Measurements from ENCODE around the gene WDR64. TPM values are rescaled to one million over a fixed set of nuclear protein-coding genes. Genes with fewer than 3 reads are reported as not detected.

The WDR64 gene
- total RNA-seq, 1 experiment from 2014 or later, result not detected

DNA sequence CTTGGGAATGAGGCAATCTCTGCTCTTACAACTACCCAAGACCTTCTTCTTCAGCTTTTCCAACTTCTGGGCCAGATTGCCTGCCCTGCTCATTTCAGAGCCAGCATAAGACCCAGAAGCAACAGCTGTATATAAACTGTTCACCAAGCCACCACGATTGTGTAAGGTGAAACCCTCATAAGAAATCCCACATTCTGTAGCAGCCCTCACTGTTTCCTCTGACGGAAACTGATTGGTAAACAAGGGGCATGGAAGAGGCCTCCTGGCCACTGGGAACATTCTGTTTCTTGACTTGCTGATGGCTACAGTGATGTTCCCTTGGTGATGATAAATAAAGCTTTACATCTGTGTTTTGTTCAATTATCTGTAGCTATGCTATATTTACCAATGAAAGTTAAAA, 156.2 kb downstream of the WDR64 start:
- ChIA-PET POLR2A (ENCODE audit: low non-redundant PET) (no interaction called here), CTCF (no interaction called here)
- no peaks in the 10 kb centered on the region for H3K36me3 ChIP-seq (ENCODE audit: insufficient read depth, low read length, poor library complexity, severe bottlenecking)
- H3K4me3 ChIP-seq (ENCODE audit: low read depth, low read length, poor library complexity, severe bottlenecking), result no peak overlapping the region
- no peaks in the 10 kb centered on the region for H3K27me3 ChIP-seq (replicated peaks; ENCODE audit: insufficient read depth, low read depth, low read length, poor library complexity)
- BruUV-seq (replicated peaks), result no TSS peak
- DNase-seq (ENCODE audit: low spot score), result no peak
- TF ChIP-seq, protein P1, sequence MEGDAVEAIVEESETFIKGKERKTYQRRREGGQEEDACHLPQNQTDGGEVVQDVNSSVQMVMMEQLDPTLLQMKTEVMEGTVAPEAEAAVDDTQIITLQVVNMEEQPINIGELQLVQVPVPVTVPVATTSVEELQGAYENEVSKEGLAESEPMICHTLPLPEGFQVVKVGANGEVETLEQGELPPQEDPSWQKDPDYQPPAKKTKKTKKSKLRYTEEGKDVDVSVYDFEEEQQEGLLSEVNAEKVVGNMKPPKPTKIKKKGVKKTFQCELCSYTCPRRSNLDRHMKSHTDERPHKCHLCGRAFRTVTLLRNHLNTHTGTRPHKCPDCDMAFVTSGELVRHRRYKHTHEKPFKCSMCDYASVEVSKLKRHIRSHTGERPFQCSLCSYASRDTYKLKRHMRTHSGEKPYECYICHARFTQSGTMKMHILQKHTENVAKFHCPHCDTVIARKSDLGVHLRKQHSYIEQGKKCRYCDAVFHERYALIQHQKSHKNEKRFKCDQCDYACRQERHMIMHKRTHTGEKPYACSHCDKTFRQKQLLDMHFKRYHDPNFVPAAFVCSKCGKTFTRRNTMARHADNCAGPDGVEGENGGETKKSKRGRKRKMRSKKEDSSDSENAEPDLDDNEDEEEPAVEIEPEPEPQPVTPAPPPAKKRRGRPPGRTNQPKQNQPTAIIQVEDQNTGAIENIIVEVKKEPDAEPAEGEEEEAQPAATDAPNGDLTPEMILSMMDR (conservative IDR thresholded peaks at IDR 0.05; ENCODE audit: low read depth, low read length), result no peak
- no peak for TF ChIP-seq EZH2 (IDR thresholded peaks at IDR 0.05; ENCODE audit: borderline replicate concordance, low read depth, low read length, poor library complexity, severe bottlenecking)
- H3K27ac ChIP-seq (ENCODE audit: low read depth, low read length, poor library complexity, severe bottlenecking), result no peak overlapping the region
- H3K4me1 ChIP-seq (ENCODE audit: insufficient read depth, low read length, poor library complexity, severe bottlenecking), result no peaks in the 10 kb centered on the region
- H3K9me3 ChIP-seq (ENCODE audit: low read depth, low read length, poor library complexity, severe bottlenecking), result no peaks in the 10 kb centered on the region
- intact Hi-C loops (cut with micrococcal nuclease; ENCODE audit: unreplicated experiment), result no loop called here

DNA sequence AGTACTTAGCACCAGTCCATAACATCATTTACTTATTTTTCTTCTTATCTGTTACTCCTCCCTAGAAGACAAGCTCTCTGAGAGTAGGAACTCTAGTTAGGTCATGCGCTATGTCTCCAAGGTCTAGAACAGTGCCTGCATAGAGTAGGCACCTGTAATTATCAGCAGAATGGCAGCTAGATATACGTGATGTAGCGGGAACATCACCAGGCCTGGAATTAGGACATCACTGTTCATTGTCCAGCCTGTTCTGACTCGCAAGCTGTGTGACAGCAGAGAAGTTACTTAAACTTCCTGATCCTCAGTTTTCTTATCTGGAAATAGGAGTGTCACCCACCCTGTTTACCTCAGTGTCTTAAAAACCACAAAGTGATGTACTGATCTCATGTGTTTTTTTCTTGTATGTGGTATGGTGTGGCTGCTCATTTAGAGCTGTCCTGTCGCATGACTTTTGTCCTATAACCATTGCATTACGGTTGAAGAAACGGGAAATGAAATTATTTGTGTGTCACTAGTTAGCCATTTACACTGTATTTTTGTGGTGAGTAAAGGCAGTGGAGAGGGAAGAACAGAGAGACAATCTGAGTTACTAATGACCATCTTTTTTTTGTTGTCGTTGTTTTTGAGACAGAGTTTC, 158.8 kb downstream of the WDR64 start:
- POLR2A ChIA-PET (ENCODE audit: low non-redundant PET), result no interaction called here
- Histone ChIP-seq H3K27me3 (replicated peaks; ENCODE audit: insufficient read depth, low read depth, low read length, poor library complexity) (no peaks in the 10 kb centered on the region), H3K4me1 (ENCODE audit: insufficient read depth, low read length, poor library complexity, severe bottlenecking) (no peaks in the 10 kb centered on the region), H3K9me3 (ENCODE audit: low read depth, low read length, poor library complexity, severe bottlenecking) (no peaks in the 10 kb centered on the region), H3K27ac (ENCODE audit: low read depth, low read length, poor library complexity, severe bottlenecking) (no peak overlapping the region), H3K36me3 (ENCODE audit: insufficient read depth, low read length, poor library complexity, severe bottlenecking) (no peaks in the 10 kb centered on the region), H3K4me3 (ENCODE audit: low read depth, low read length, poor library complexity, severe bottlenecking) (no peak overlapping the region)
- CTCF ChIA-PET, result no interaction called here
- TF ChIP-seq, protein P1 (conservative IDR thresholded peaks at IDR 0.05; ENCODE audit: low read depth, low read length), result no peak
- TF ChIP-seq EZH2 (IDR thresholded peaks at IDR 0.05; ENCODE audit: borderline replicate concordance, low read depth, low read length, poor library complexity, severe bottlenecking), result no peak
- DNase-seq (ENCODE audit: low spot score), result no peak
- intact Hi-C loops (cut with micrococcal nuclease; ENCODE audit: unreplicated experiment), result no loop called here
- BruUV-seq (replicated peaks), result no TSS peak

DNA sequence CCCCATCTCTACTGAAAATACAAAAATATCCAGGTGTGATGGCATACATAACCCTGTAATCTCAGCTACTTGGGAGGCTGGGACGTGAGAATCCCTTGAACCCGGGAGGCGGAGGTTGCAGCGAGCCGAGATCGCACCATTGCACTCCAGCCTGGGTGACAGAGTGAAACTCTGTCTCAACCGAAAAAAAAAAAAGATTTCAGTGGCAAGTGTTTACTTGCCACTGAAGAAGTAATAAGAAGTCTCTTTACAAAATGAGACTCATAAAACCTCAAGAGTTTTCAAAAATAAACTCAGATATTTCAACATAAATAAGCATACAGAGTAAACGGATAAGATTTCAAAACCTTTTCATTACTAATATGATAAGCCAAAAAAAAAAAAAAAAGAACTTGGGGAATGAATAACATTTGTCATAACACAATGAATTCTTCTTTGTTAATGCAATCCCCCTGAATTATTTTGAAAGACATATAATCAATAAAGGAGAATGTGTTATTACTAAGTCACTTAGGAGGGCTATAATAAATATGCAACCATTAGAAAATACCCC, 161.8 kb downstream of the WDR64 start:
- Histone ChIP-seq H3K27ac (ENCODE audit: low read depth, low read length, poor library complexity, severe bottlenecking) (no peak overlapping the region), H3K9me3 (ENCODE audit: low read depth, low read length, poor library complexity, severe bottlenecking) (no peaks in the 10 kb centered on the region), H3K4me3 (ENCODE audit: low read depth, low read length, poor library complexity, severe bottlenecking) (no peak overlapping the region), H3K27me3 (replicated peaks; ENCODE audit: insufficient read depth, low read depth, low read length, poor library complexity) (no peaks in the 10 kb centered on the region), H3K4me1 (ENCODE audit: insufficient read depth, low read length, poor library complexity, severe bottlenecking) (no peaks in the 10 kb centered on the region), H3K36me3 (ENCODE audit: insufficient read depth, low read length, poor library complexity, severe bottlenecking) (no peaks in the 10 kb centered on the region)
- no TSS peak for BruUV-seq (replicated peaks)
- TF ChIP-seq, protein P1 (conservative IDR thresholded peaks at IDR 0.05; ENCODE audit: low read depth, low read length), result no peak
- TF ChIP-seq EZH2 (IDR thresholded peaks at IDR 0.05; ENCODE audit: borderline replicate concordance, low read depth, low read length, poor library complexity, severe bottlenecking), result no peak
- intact Hi-C loops (cut with micrococcal nuclease; ENCODE audit: unreplicated experiment), result no loop called here
- no peak for DNase-seq (ENCODE audit: low spot score)
- ChIA-PET CTCF (no interaction called here), POLR2A (ENCODE audit: low non-redundant PET) (no interaction called here)

All from A673 (cell line).